Liver (tissue), 9 donors: ENCODE results near the gene TNFSF10. TPM values are rescaled to one million over a fixed set of nuclear protein-coding genes. Genes with fewer than 3 reads are reported as not detected.

Experiments
- DNase-seq: peaks from one replicate; pipeline ENCODE4 v3.0.0-alpha.2; 2017; ENCODE audit warnings: low spot score
- H3K27ac ChIP-seq, 2 donors: one replicate each; pipeline ENCODE4 v1.7.0; 2013; ENCODE audit warnings: inconsistent platforms in 2 of 2, low read length in 2 of 2, control low read depth in 1 of 2, low read depth in 1 of 2, mild to moderate bottlenecking in 1 of 2
- H3K27me3 ChIP-seq, 4 donors: one replicate each; pipeline versions ENCODE4 v1.6.1 to v1.7.0; 2013; ENCODE audit warnings: low read length in 3 of 4, inconsistent platforms in 1 of 4, mild to moderate bottlenecking in 1 of 4, moderate library complexity in 1 of 4; ENCODE audit not compliant: control insufficient read depth in 4 of 4, insufficient read depth in 4 of 4
- H3K36me3 ChIP-seq, 4 donors: one replicate each; pipeline versions ENCODE4 v1.6.1 to v1.7.0; 2013; ENCODE audit warnings: low read length in 3 of 4, mild to moderate bottlenecking in 3 of 4, low read depth in 1 of 4, moderate library complexity in 1 of 4; ENCODE audit not compliant: control insufficient read depth in 4 of 4, insufficient read depth in 3 of 4
- H3K4me1 ChIP-seq, 4 donors: one replicate each; pipeline versions ENCODE4 v1.6.1 to v1.7.0; 2013; ENCODE audit warnings: low read length in 3 of 4, mild to moderate bottlenecking in 3 of 4, moderate library complexity in 1 of 4; ENCODE audit not compliant: control insufficient read depth in 4 of 4, insufficient read depth in 4 of 4
- H3K4me3 ChIP-seq, 3 donors: one replicate each; pipeline versions ENCODE4 v1.6.1 to v1.7.0; 2013; ENCODE audit warnings: low read length in 3 of 3, control low read depth in 1 of 3, low read depth in 1 of 3, mild to moderate bottlenecking in 1 of 3
- H3K9ac ChIP-seq, 2 donors: one replicate each; pipeline ENCODE4 v1.7.0; 2013; ENCODE audit warnings: low read length in 2 of 2, mild to moderate bottlenecking in 2 of 2, moderate library complexity in 2 of 2, control low read depth in 1 of 2, low read depth in 1 of 2
- H3K9me3 ChIP-seq, 4 donors: one replicate each; pipeline versions ENCODE4 v1.6.1 to v1.7.0; 2013; ENCODE audit warnings: low read length in 3 of 4; ENCODE audit not compliant: control insufficient read depth in 4 of 4
- ATF3 ChIP-seq: IDR thresholded peaks from 2 replicates; pipeline ENCODE4 v1.6.1; 2016; ENCODE audit warnings: antibody characterized with exemption
- CTCF ChIP-seq: fragments of 150-350 bp; IDR thresholded peaks from 2 replicates; pipeline ENCODE4 v1.5.1; 2017; ENCODE audit warnings: improper control_type of control experiment, low read depth, low read length; ENCODE audit not compliant: missing input control
- EGR1 ChIP-seq, 2 donors: IDR thresholded peaks; 2 replicates each; pipeline ENCODE4 v1.6.1; 2016 to 2018; ENCODE audit warnings: antibody characterized with exemption in 2 of 2, low read depth in 2 of 2
- FOXA1 ChIP-seq: IDR thresholded peaks from 2 replicates; pipeline ENCODE4 v1.6.1; 2016; ENCODE audit warnings: antibody characterized with exemption
- FOXA2 ChIP-seq: IDR thresholded peaks from 2 replicates; pipeline ENCODE4 v1.6.1; 2016; ENCODE audit warnings: antibody characterized with exemption
- GABPA ChIP-seq, 2 donors: IDR thresholded peaks in 1 of 2; conservative IDR thresholded peaks in 1 of 2; 2 replicates each; pipeline ENCODE4 v1.6.1; 2016; ENCODE audit warnings: antibody characterized with exemption in 2 of 2, mild to moderate bottlenecking in 1 of 2, moderate library complexity in 1 of 2
- HNF4A ChIP-seq, 2 donors: conservative IDR thresholded peaks; 2 replicates each; pipeline ENCODE4 v1.6.1; 2016; ENCODE audit warnings: antibody characterized with exemption in 2 of 2, mild to moderate bottlenecking in 2 of 2
- HNF4G ChIP-seq: IDR thresholded peaks from 2 replicates; pipeline ENCODE4 v1.6.1; 2016; ENCODE audit warnings: antibody characterized with exemption
- JUND ChIP-seq, 2 donors: IDR thresholded peaks; 2 replicates each; pipeline ENCODE4 v1.6.1; 2016; ENCODE audit warnings: antibody characterized with exemption in 2 of 2
- MAX ChIP-seq: IDR thresholded peaks from 2 replicates; pipeline ENCODE4 v1.6.1; 2016; ENCODE audit warnings: antibody characterized with exemption
- NR2F2 ChIP-seq: IDR thresholded peaks from 2 replicates; pipeline ENCODE4 v1.6.1; 2016; ENCODE audit warnings: antibody characterized with exemption
- RAD21 ChIP-seq, 2 donors: IDR thresholded peaks; 2 replicates each; pipeline ENCODE4 v1.6.1; 2016; ENCODE audit warnings: antibody characterized with exemption in 2 of 2, mild to moderate bottlenecking in 2 of 2
- REST ChIP-seq: IDR thresholded peaks from 2 replicates; pipeline ENCODE4 v1.6.1; 2016; ENCODE audit warnings: antibody characterized with exemption, mild to moderate bottlenecking
- RXRA ChIP-seq, 2 donors: IDR thresholded peaks; 2 replicates each; pipeline ENCODE4 v1.6.1; 2017 to 2018; ENCODE audit warnings: antibody characterized with exemption in 2 of 2, mild to moderate bottlenecking in 1 of 2
- SP1 ChIP-seq: IDR thresholded peaks from 2 replicates; pipeline ENCODE4 v1.6.1; 2018; ENCODE audit warnings: antibody characterized with exemption, mild to moderate bottlenecking
- TAF1 ChIP-seq: conservative IDR thresholded peaks from 2 replicates; pipeline ENCODE4 v1.6.1; 2016; ENCODE audit warnings: antibody characterized with exemption, mild to moderate bottlenecking
- YY1 ChIP-seq: IDR thresholded peaks from 2 replicates; pipeline ENCODE4 v1.6.1; 2016; ENCODE audit warnings: antibody characterized with exemption, mild to moderate bottlenecking
- ZBTB33 ChIP-seq: IDR thresholded peaks from 2 replicates; pipeline ENCODE4 v1.6.1; 2016; ENCODE audit warnings: antibody characterized with exemption
- WGBS: extraction: QIAGEN DNeasy Blood & Tissue Kit; methylation state at CpG from one replicate; pipeline ENCODE4 v1.1.7; 2013; 5-methylcytosine and 5-hydroxymethylcytosine counted together
- polyA plus RNA-seq, 2 donors: library from polyadenylated mRNA; stranded (reverse) in 1 of 2; unstranded in 1 of 2; fragments of 200-250 nt in 1 of 2; fragments of >200 nt in 1 of 2; fragmentation: Nextera tagmentation in 1 of 2; extraction: Ambion mirVana in 1 of 2; gene quantifications; one replicate each; pipeline versions ENCODE4 v1.2.1 to v1.2.3, GENCODE V29; 2013 to 2015
- total RNA-seq, 2 donors: library from RNA; depleted of rRNA; stranded (reverse); fragments of >200 nt; gene quantifications; one replicate each; pipeline ENCODE4 v1.2.3, GENCODE V29; 2014
- donor health status: healthy.
- donor health status: healthy.
- donor health status: healthy.
- donor health status: healthy.
- donor health status: healthy.

The TNFSF10 gene
- total and polyA plus RNA-seq, 4 donors = 16.2 to 67.1 (median 37.5) TPM

- 72% methylated on average over 3 of the region's 3 CpGs for WGBS
Observed at GRCh38 chr3:172542999-172543398, 19.8 kb upstream of the TNFSF10 start.

More at GRCh38 chr3:172542999-172543398, 19.8 kb upstream of the TNFSF10 start:
- H3K9me3 ChIP-seq = no peaks in the 10 kb centered on the region
- DNase-seq = no peak
- no peak for TF ChIP-seq HNF4A (conservative IDR thresholded peaks at IDR 0.05)
- TF ChIP-seq GABPA (IDR thresholded peaks at IDR 0.05 in 1 of 2, conservative IDR thresholded peaks at IDR 0.05 in 1 of 2) = no peak
- no peak for TF ChIP-seq YY1
- no peak for TF ChIP-seq REST
- no peak for TF ChIP-seq RAD21 (IDR thresholded peaks at IDR 0.05)
- no peak for TF ChIP-seq FOXA1
- TF ChIP-seq EGR1 (IDR thresholded peaks at IDR 0.05; ENCODE audit: low read depth in 2 of 2) = no peak
- TF ChIP-seq TAF1 = no peak
- no peak for TF ChIP-seq ZBTB33
- no peak for TF ChIP-seq FOXA2
- no peak for TF ChIP-seq RXRA (IDR thresholded peaks at IDR 0.05)
- TF ChIP-seq ATF3 = no peak
- no peak for TF ChIP-seq MAX
- no peak for TF ChIP-seq JUND (IDR thresholded peaks at IDR 0.05)
- no peak for TF ChIP-seq SP1
- no peak for TF ChIP-seq CTCF
- no peak for TF ChIP-seq NR2F2
- TF ChIP-seq HNF4G = no peak
- no peaks in the 10 kb centered on the region for H3K36me3 ChIP-seq
- H3K9ac ChIP-seq = no peak overlapping the region
- no peak overlapping the region for H3K4me3 ChIP-seq
- peaks cover 1 to 27% (median 10%) of the 10 kb centered on the region in 4 donors for H3K4me1 ChIP-seq
- peak overlapping the region; percentile 20 to 29 for H3K27ac ChIP-seq
- no peaks in the 10 kb centered on the region for H3K27me3 ChIP-seq
